SK-N-SH (cell line): ENCODE results near the gene DEAF1. TPM values are rescaled to one million over a fixed set of nuclear protein-coding genes. Genes with fewer than 3 reads are reported as not detected.

Experiments
- CTCF ChIA-PET: fragments of 300-600, 350-600 bp; formaldehyde crosslinking; extraction: SDS; loops from one replicate; lab custom pipeline; 2021; lab: Yijun Ruan, JAX
- POLR2A ChIA-PET: fragments of 350-600 bp; sonication (Branson Sonifier 250); formaldehyde crosslinking; extraction: SDS; loops from one replicate; lab custom pipeline; 2020; ENCODE audit warnings: antibody characterized with exemption, inconsistent platforms; lab: Yijun Ruan, JAX
- DNase-seq: peaks from one replicate; pipeline ENCODE4 v3.0.0; 2012
- H2AFZ ChIP-seq: fragments of 200-600 bp; sonication (generic); 2 replicates; pipeline ENCODE4 v1.8.1; 2016; ENCODE audit warnings: antibody characterized with exemption, mild to moderate bottlenecking, low read depth
- H3F3A ChIP-seq: fragments of 200-600 bp; sonication (generic); replicated peaks from 2 replicates; pipeline ENCODE3; 2016; ENCODE audit warnings: antibody characterized with exemption, mild to moderate bottlenecking; ENCODE audit not compliant: insufficient read depth
- H3K27ac ChIP-seq, 2 experiments: fragments of 200-500 bp in 1 of 2; fragments of 200-600 bp in 1 of 2; sonication (Bioruptor generic) in 1 of 2; sonication (generic), shearing (Covaris generic) in 1 of 2; 2 replicates each; pipeline versions ENCODE4 v1.5.1 to v1.6.1; 2014 to 2016; ENCODE audit warnings: low read depth in 2 of 2, inconsistent platforms in 1 of 2, low read length in 1 of 2, mild to moderate bottlenecking in 1 of 2, mixed read lengths in 1 of 2
- H3K27me3 ChIP-seq: fragments of 200-600 bp; sonication (generic), shearing (Covaris generic); 2 replicates; pipeline ENCODE4 v1.6.1; 2016; ENCODE audit warnings: mixed run types; ENCODE audit not compliant: insufficient read depth
- H3K36me3 ChIP-seq, 2 experiments: fragments of 200-500 bp in 1 of 2; fragments of 200-600 bp in 1 of 2; sonication (Bioruptor generic) in 1 of 2; sonication (generic) in 1 of 2; replicated peaks in 1 of 2; 2 replicates each; pipeline versions ENCODE3 to v1.5.1; 2014 to 2016; ENCODE audit warnings: low read length in 1 of 2, mild to moderate bottlenecking in 1 of 2; ENCODE audit not compliant: insufficient read depth in 2 of 2, control insufficient read depth in 1 of 2
- H3K4me1 ChIP-seq, 2 experiments: fragments of 200-500 bp in 1 of 2; fragments of 200-600 bp in 1 of 2; sonication (Bioruptor generic) in 1 of 2; sonication (generic), shearing (Covaris generic) in 1 of 2; 2 replicates each; pipeline versions ENCODE4 v1.5.1 to v1.6.1; 2014 to 2016; ENCODE audit warnings: low read depth in 1 of 2, low read length in 1 of 2, mixed run types in 1 of 2; ENCODE audit not compliant: insufficient read depth in 2 of 2, control insufficient read depth in 1 of 2
- H3K4me2 ChIP-seq: fragments of 200-600 bp; sonication (generic), shearing (Covaris generic); 2 replicates; pipeline ENCODE4 v1.6.1; 2017; ENCODE audit warnings: mixed run types
- H3K4me3 ChIP-seq, 2 experiments: fragments of 200-500 bp in 1 of 2; fragments of 200-600 bp in 1 of 2; sonication (Bioruptor generic) in 1 of 2; sonication (generic), shearing (Covaris generic) in 1 of 2; 2 replicates each; pipeline versions ENCODE4 v1.5.1 to v1.8.1; 2014 to 2016; ENCODE audit warnings: low read depth in 2 of 2, inconsistent platforms in 1 of 2, low read length in 1 of 2, mild to moderate bottlenecking in 1 of 2, mixed read lengths in 1 of 2, moderate library complexity in 1 of 2
- H3K79me2 ChIP-seq: fragments of 200-600 bp; sonication (generic); 2 replicates; pipeline ENCODE4 v1.8.1; 2017; ENCODE audit warnings: mild to moderate bottlenecking; ENCODE audit not compliant: insufficient read depth
- H3K9ac ChIP-seq: fragments of 200-600 bp; sonication (generic); 2 replicates; pipeline ENCODE4 v1.6.1; 2017; ENCODE audit warnings: mixed run types
- H3K9me2 ChIP-seq: fragments of 200-600 bp; sonication (generic); 2 replicates; pipeline ENCODE4 v1.6.1; 2017; ENCODE audit warnings: mixed run types
- H3K9me3 ChIP-seq: fragments of 200-600 bp; sonication (generic); 2 replicates; pipeline ENCODE4 v1.6.1; 2017; ENCODE audit warnings: mixed run types, mild to moderate bottlenecking, moderate library complexity
- H4K20me1 ChIP-seq: fragments of 200-600 bp; sonication (generic); 2 replicates; pipeline ENCODE4 v1.6.1; 2017; ENCODE audit warnings: mild to moderate bottlenecking, mixed run types; ENCODE audit not compliant: insufficient read depth
- CHD2 ChIP-seq: fragments of 150-350 bp; IDR thresholded peaks from 2 replicates; pipeline ENCODE4 v1.6.1; 2018; ENCODE audit warnings: low read length; ENCODE audit not compliant: partially characterized antibody
- EP300 ChIP-seq, 2 experiments: IDR thresholded peaks; 2 replicates each; pipeline versions ENCODE4 v1.4.0 to v1.6.1; 2012; ENCODE audit warnings: borderline replicate concordance in 1 of 2, low read depth in 1 of 2, low read length in 1 of 2
- FOXM1 ChIP-seq: IDR thresholded peaks from 2 replicates; pipeline ENCODE4 v1.4.0; 2012; ENCODE audit warnings: low read depth, mild to moderate bottlenecking
- GABPA ChIP-seq: IDR thresholded peaks from 2 replicates; pipeline ENCODE4 v1.4.0; 2012; ENCODE audit warnings: low read depth, mild to moderate bottlenecking
- GATA2 ChIP-seq: sonication (generic); formaldehyde crosslinking; IDR thresholded peaks from 2 replicates; pipeline ENCODE4 v1.5.0; 2020; ENCODE audit warnings: mild to moderate bottlenecking, missing genetic modification reagents
- JUND ChIP-seq: IDR thresholded peaks from 2 replicates; pipeline ENCODE4 v1.4.0; 2012
- MXI1 ChIP-seq: IDR thresholded peaks from 2 replicates; pipeline ENCODE4 v1.6.1; 2012; ENCODE audit warnings: mild to moderate bottlenecking, low read depth, low read length, improper control_type of control experiment
- RCOR1 ChIP-seq: fragments of 150-350 bp; IDR thresholded peaks from 2 replicates; pipeline ENCODE4 v1.6.1; 2017; ENCODE audit warnings: antibody characterized with exemption, low read length
- RFX5 ChIP-seq: IDR thresholded peaks from 2 replicates; pipeline ENCODE4 v1.6.1; 2012; ENCODE audit warnings: mild to moderate bottlenecking, improper control_type of control experiment, low read length
- RXRA ChIP-seq: IDR thresholded peaks from 2 replicates; pipeline ENCODE4 v1.4.0; 2012; ENCODE audit warnings: low read depth, mild to moderate bottlenecking, borderline replicate concordance
- SMC3 ChIP-seq: IDR thresholded peaks from 2 replicates; pipeline ENCODE4 v1.6.1; 2012; ENCODE audit warnings: low read depth, low read length, improper control_type of control experiment
- TCF12 ChIP-seq: IDR thresholded peaks from 2 replicates; pipeline ENCODE4 v1.4.0; 2012
- TEAD4 ChIP-seq: IDR thresholded peaks from 2 replicates; pipeline ENCODE4 v1.4.0; 2012; ENCODE audit warnings: mild to moderate bottlenecking, borderline replicate concordance; ENCODE audit not compliant: insufficient read depth
- USF2 ChIP-seq: fragments of 150-350 bp; IDR thresholded peaks from 2 replicates; pipeline ENCODE4 v1.6.1; 2017; ENCODE audit warnings: antibody characterized with exemption, low read length, low read depth, borderline replicate concordance
- YY1 ChIP-seq: IDR thresholded peaks from 2 replicates; pipeline ENCODE4 v1.4.0; 2012; ENCODE audit warnings: low read depth, mild to moderate bottlenecking
- ZBTB33 ChIP-seq: IDR thresholded peaks from 2 replicates; pipeline ENCODE4 v1.4.0; 2012; ENCODE audit warnings: low read depth, borderline replicate concordance
- whole genome bisulfite sequencing: methylation state at CpG from one replicate; pipeline ENCODE4 v1.1.6; 2017; ENCODE audit warnings: low lambda C conversion rate; 5-methylcytosine and 5-hydroxymethylcytosine counted together
- polyA plus RNA-seq, 3 experiments: library from polyadenylated mRNA; depleted of rRNA; stranded (reverse); fragments of >200 nt; gene quantifications; 2 replicates each; pipeline ENCODE4 v1.2.3, GENCODE V29; 2012
- TF ChIP-seq, protein P1 (sequence below): IDR thresholded peaks from 2 replicates; pipeline ENCODE4 v1.4.0; 2012; ENCODE audit warnings: low read depth
- TF ChIP-seq, protein P2 (sequence below): IDR thresholded peaks from 2 replicates; pipeline ENCODE4; 2012

DEAF1 gene
- polyA plus RNA-seq, 1 of the 3 experiments (the other 2 are of a cell fraction) = 40.6 TPM

- H3K4me1 ChIP-seq = peaks cover 0 to 12% of the 10 kb centered on the region in 2 experiments; a peak in 1 of 4 replicates
- WGBS = 89% methylated on average over 47 of the region's 55 CpGs
- peaks cover 7% of the 10 kb centered on the region; the same call in 1 of the 2 replicates for H4K20me1 ChIP-seq
- CTCF ChIA-PET = interaction anchor here (0.5 to 1.5 kb wide), 6 partner anchors 44 to 157 kb away, joined by 3 to 4 read pairs (median 3); no protein-coding TSS in a partner anchor
- peaks cover 5% of the 10 kb centered on the region for H3F3A ChIP-seq
- POLR2A ChIA-PET = interaction anchor here (1.0 to 1.1 kb wide), 2 partner anchors 58 to 63 kb away, joined by 3 read pairs; partner anchors contain the start of genes DEAF1 and TMEM80
- no peak overlapping the region for H3K9ac ChIP-seq
- TF ChIP-seq ZBTB33 (no peak), GABPA (no peak), GATA2 (CRISPR knock-in tag) (no peak), MXI1 (no peak), CHD2 (no peak), TEAD4 (no peak), RCOR1 (no peak), EP300 (IDR thresholded peaks at IDR 0.05; ENCODE audit: borderline replicate concordance in 1 of 2, low read depth in 1 of 2, low read length in 1 of 2) (no peak), USF2 (no peak)
- TF ChIP-seq, protein P1, sequence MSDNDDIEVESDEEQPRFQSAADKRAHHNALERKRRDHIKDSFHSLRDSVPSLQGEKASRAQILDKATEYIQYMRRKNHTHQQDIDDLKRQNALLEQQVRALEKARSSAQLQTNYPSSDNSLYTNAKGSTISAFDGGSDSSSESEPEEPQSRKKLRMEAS = no peak
- H3K27me3 ChIP-seq = no peaks in the 10 kb centered on the region
- H3K9me2 ChIP-seq = no peaks in the 10 kb centered on the region
- no peaks in the 10 kb centered on the region for H3K79me2 ChIP-seq
- H2AFZ ChIP-seq = no peak overlapping the region
- H3K4me2 ChIP-seq = no peak overlapping the region
- H3K9me3 ChIP-seq = no peaks in the 10 kb centered on the region
- H3K4me3 ChIP-seq = peak overlapping the region in 1 of 2 experiments; percentile 28; a peak in 1 of 4 replicates
- peak; percentile 73 for DNase-seq
- H3K36me3 ChIP-seq = no peaks in the 10 kb centered on the region
- H3K27ac ChIP-seq = no peak overlapping the region
Observed at GRCh38 chr11:637593-638521, 57.2 kb downstream of the DEAF1 start.

DNA sequence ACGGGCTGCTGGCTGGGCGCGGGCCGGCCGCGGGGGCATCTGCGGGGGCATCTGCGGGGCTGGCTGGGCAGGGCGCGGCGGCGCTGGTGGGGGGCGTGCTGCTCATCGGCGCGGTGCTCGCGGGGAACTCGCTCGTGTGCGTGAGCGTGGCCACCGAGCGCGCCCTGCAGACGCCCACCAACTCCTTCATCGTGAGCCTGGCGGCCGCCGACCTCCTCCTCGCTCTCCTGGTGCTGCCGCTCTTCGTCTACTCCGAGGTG is 57.8 kb downstream of the DEAF1 start:
- Histone ChIP-seq H3K27me3 (no peaks in the 10 kb centered on the region), H3K79me2 (no peaks in the 10 kb centered on the region), H3K36me3 (no peaks in the 10 kb centered on the region), H3K9ac (no peak overlapping the region), H3K9me3 (no peaks in the 10 kb centered on the region), H3K27ac (no peak overlapping the region), H4K20me1 (peaks cover 7% of the 10 kb centered on the region; the same call in 1 of the 2 replicates), H3K4me1 (peaks cover 0 to 12% of the 10 kb centered on the region in 2 experiments; a peak in 1 of 4 replicates), H3F3A (peaks cover 9% of the 10 kb centered on the region), H3K9me2 (no peaks in the 10 kb centered on the region), H3K4me2 (no peak overlapping the region), H2AFZ (no peak overlapping the region), H3K4me3 (peak overlapping the region in 1 of 2 experiments; percentile 28; a peak in 1 of 4 replicates)
- DNase-seq = peak; percentile 65
- POLR2A ChIA-PET = no interaction called here
- WGBS = 55% methylated on average over 16 of the region's 34 CpGs
- CTCF ChIA-PET = interaction anchor here (0.8 to 1.5 kb wide), 4 partner anchors 45 to 158 kb away, joined by 3 to 4 read pairs (median 3); no protein-coding TSS in a partner anchor
- no peak for TF ChIP-seq FOXM1
- no peak for TF ChIP-seq JUND
- no peak for TF ChIP-seq SMC3
- no peak for TF ChIP-seq RXRA
- TF ChIP-seq, protein P2, sequence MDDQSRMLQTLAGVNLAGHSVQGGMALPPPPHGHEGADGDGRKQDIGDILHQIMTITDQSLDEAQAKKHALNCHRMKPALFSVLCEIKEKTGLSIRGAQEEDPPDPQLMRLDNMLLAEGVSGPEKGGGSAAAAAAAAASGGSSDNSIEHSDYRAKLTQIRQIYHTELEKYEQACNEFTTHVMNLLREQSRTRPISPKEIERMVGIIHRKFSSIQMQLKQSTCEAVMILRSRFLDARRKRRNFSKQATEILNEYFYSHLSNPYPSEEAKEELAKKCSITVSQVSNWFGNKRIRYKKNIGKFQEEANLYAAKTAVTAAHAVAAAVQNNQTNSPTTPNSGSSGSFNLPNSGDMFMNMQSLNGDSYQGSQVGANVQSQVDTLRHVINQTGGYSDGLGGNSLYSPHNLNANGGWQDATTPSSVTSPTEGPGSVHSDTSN = no peak
- TF ChIP-seq CHD2 = no peak
- no peak for TF ChIP-seq YY1
- TF ChIP-seq RCOR1 = no peak
- no peak for TF ChIP-seq TCF12
- TF ChIP-seq EP300 (IDR thresholded peaks at IDR 0.05; ENCODE audit: borderline replicate concordance in 1 of 2, low read depth in 1 of 2, low read length in 1 of 2) = no peak
- no peak for TF ChIP-seq USF2
- no peak for TF ChIP-seq RFX5
